Measurements from ENCODE around the gene RHOG. TPM values are rescaled to one million over a fixed set of nuclear protein-coding genes. Genes with fewer than 3 reads are reported as not detected.
A peak's percentile ranks its signal among the peaks of the same experiment; 100 is the strongest.

The RHOG gene
- total RNA-seq, 1 donor from 2014 or later, result 30.3 TPM

DNA sequence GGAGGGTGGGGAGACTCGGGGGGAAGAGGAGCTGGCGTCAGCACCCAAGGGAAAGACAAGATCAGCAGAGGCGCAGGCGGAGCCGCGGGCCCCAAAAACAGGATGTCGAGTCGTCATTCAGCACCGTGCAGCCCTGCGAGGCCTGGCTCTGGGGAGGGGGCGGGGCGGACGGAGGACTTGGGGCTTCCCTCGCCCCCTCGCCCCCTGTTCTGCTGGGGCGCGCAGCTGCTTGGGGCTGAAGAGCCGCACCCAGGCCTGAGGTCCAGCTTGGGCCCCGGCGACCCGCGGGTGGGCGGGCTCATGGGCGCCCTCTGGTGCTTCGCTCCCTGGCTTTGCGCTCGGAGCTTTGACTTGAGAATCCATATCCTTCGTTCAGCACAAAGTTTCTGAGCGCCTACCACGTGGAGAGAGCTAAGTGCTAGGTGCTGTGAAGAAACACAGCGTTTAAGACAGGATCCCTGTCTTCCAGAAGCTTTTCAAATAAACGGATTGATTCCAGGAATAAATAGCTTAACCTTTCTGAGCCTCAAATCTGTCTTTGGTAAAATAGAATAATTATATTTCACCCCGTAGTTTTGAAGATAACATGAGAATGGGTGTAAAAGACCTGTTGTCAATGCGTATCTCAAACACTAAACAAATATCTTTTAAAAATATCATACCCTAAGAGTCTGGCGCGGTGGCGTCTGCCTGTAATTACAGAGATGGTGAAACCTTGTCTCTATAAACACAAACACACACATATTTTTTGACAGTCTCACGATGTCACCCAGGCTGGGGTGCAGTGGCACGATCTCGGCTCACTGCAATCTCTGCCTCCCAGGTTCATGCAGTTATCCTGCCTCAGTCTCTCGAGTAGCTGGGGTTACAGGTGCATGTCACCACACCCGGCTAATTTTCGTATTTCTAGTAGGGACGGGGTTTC, 929 bp upstream of the RHOG start:
- H3K27me3 ChIP-seq (ENCODE audit: control insufficient read depth, insufficient read depth, low read length), result no peaks in the 10 kb centered on the region
- TF ChIP-seq, protein P1, sequence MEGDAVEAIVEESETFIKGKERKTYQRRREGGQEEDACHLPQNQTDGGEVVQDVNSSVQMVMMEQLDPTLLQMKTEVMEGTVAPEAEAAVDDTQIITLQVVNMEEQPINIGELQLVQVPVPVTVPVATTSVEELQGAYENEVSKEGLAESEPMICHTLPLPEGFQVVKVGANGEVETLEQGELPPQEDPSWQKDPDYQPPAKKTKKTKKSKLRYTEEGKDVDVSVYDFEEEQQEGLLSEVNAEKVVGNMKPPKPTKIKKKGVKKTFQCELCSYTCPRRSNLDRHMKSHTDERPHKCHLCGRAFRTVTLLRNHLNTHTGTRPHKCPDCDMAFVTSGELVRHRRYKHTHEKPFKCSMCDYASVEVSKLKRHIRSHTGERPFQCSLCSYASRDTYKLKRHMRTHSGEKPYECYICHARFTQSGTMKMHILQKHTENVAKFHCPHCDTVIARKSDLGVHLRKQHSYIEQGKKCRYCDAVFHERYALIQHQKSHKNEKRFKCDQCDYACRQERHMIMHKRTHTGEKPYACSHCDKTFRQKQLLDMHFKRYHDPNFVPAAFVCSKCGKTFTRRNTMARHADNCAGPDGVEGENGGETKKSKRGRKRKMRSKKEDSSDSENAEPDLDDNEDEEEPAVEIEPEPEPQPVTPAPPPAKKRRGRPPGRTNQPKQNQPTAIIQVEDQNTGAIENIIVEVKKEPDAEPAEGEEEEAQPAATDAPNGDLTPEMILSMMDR (IDR thresholded peaks at IDR 0.05; ENCODE audit: insufficient read depth, low read length, poor library complexity, severe bottlenecking), result peak; percentile 89
- peak; percentile 41 for DNase-seq (ENCODE audit: low read depth)
- H3K4me3 ChIP-seq (ENCODE audit: low read depth, low read length), result peak overlapping the region; percentile 49
- no peaks in the 10 kb centered on the region for H3K36me3 ChIP-seq (ENCODE audit: control insufficient read depth, insufficient read depth, low read length)

DNA sequence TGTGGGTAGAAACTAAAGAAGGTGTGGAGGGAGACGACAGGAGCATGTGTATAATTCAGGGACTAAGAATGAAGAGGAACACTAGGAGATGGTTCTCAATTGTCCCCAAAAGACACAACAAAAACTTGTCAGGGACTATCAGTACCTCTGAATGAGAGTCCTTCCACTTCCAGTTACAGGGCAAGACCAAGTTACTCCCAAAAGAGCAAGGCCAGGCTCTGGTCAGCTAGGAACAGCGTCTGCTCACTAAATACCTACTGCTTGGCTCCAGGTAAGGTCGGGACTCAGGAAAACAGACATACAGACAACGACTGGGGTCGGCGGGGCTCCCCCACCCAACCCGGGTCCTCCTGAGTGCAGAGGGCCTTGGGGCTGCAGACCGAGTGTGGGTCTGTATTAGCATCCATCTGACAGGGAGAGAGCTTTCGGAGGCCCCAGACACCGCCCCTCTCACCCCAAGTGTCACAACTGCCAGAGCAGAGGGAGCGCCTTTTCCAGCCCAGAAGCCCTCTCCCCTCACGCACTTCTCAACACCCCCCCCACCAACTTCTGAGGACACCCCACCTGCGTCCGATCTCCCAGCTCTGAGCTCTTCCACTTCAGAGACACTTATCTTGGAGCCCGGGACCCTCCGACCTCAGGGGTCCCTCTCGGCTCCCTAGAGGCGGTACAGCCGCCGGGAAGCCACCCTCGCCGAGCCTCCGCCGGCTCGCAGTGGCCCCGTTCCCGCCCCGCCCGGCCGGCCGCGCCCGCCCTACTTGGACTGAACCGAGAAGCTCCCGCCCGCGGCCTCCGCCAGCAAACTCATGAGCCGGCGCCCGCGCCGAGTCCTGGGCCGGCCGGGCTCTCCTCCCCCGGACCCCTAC, 522 bp downstream of the RHOG start:
- DNase-seq (ENCODE audit: low read depth), result no peak
- no peaks in the 10 kb centered on the region for H3K36me3 ChIP-seq (ENCODE audit: control insufficient read depth, insufficient read depth, low read length)
- H3K27me3 ChIP-seq (ENCODE audit: control insufficient read depth, insufficient read depth, low read length), result no peaks in the 10 kb centered on the region
- TF ChIP-seq, protein P1 (IDR thresholded peaks at IDR 0.05; ENCODE audit: insufficient read depth, low read length, poor library complexity, severe bottlenecking), result no peak
- peak overlapping the region; percentile 49 for H3K4me3 ChIP-seq (ENCODE audit: low read depth, low read length)

DNA sequence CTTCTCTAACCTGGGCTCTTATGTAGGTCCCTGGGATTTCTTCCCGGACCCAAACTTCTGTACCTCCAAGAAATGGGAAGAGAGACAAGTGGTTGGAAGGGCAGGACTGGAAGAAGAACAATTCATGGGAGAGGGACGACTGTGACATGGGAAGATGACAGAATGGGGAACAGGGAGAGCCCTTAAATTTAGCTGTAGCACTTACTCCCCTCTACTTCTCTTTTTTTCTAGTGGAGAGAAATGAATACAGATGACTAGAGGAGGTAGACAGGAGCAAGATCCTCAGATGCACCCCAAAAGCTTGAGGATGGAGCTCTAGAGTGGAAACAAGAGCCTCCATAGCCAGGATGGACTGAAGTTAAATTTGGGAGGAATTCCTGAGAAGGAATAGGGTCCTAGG, 2.3 kb downstream of the RHOG start:
- H3K27me3 ChIP-seq (ENCODE audit: control insufficient read depth, insufficient read depth, low read length), result no peaks in the 10 kb centered on the region
- H3K36me3 ChIP-seq (ENCODE audit: control insufficient read depth, insufficient read depth, low read length), result no peaks in the 10 kb centered on the region
- TF ChIP-seq, protein P1 (IDR thresholded peaks at IDR 0.05; ENCODE audit: insufficient read depth, low read length, poor library complexity, severe bottlenecking), result no peak
- DNase-seq (ENCODE audit: low read depth), result no peak
- H3K4me3 ChIP-seq (ENCODE audit: low read depth, low read length), result no peak overlapping the region

DNA sequence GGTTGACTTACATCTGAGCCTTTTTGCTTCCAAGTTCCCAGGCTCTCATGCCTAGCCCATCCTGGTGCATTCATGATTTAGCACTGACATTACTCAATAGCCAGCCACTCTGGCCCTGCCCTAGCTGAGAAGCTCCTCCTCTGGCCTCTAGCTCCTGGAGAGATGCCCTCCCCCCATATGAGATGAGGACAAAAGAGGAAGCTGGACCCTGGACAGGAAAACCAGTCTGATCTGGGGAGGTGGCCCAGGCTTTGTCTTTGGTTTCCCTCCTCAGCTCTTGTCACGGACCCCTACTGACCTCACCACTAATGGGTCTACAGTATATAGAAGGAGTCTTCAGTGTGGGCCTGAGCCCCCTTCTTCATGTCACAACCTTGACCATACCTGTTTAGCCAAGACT, 3.0 kb downstream of the RHOG start:
- Histone ChIP-seq H3K36me3 (ENCODE audit: control insufficient read depth, insufficient read depth, low read length) (no peaks in the 10 kb centered on the region), H3K4me3 (ENCODE audit: low read depth, low read length) (no peak overlapping the region), H3K27me3 (ENCODE audit: control insufficient read depth, insufficient read depth, low read length) (no peaks in the 10 kb centered on the region)
- no peak for DNase-seq (ENCODE audit: low read depth)
- TF ChIP-seq, protein P1 (IDR thresholded peaks at IDR 0.05; ENCODE audit: insufficient read depth, low read length, poor library complexity, severe bottlenecking), result no peak

DNA sequence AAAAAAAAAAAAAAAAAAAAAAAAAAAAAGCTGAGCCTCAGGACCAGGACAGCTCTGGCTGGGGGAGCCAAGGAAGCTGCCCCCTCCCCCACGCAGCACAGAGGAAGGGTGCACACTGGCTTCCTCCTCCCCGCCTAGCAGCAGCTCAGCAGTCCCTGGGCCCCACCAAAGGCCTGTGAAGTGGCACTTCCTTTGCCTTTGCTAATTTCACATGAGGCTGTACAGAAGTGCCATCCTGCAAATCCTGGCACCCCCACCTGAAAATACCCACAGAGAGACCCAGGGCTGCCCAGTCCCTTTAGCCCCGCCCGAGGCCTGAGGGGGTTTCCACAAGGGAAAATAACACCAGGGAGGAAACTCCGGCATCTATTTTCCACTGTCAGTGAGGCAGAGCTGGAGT, 3.9 kb downstream of the RHOG start:
- no peak overlapping the region for H3K4me3 ChIP-seq (ENCODE audit: low read depth, low read length)
- no peak for DNase-seq (ENCODE audit: low read depth)
- H3K36me3 ChIP-seq (ENCODE audit: control insufficient read depth, insufficient read depth, low read length), result no peaks in the 10 kb centered on the region
- TF ChIP-seq, protein P1 (IDR thresholded peaks at IDR 0.05; ENCODE audit: insufficient read depth, low read length, poor library complexity, severe bottlenecking), result no peak
- H3K27me3 ChIP-seq (ENCODE audit: control insufficient read depth, insufficient read depth, low read length), result no peaks in the 10 kb centered on the region
